ENCODE data around the gene TRAM2. TPM values are rescaled to one million over a fixed set of nuclear protein-coding genes. Genes with fewer than 3 reads are reported as not detected.

Gene TRAM2
- total and polyA plus RNA-seq, 2 of the 13 experiments (the other 11 are each of a cell fraction or from before 2014, with no cell fraction given) = 49.1 to 72.5 TPM

DNA sequence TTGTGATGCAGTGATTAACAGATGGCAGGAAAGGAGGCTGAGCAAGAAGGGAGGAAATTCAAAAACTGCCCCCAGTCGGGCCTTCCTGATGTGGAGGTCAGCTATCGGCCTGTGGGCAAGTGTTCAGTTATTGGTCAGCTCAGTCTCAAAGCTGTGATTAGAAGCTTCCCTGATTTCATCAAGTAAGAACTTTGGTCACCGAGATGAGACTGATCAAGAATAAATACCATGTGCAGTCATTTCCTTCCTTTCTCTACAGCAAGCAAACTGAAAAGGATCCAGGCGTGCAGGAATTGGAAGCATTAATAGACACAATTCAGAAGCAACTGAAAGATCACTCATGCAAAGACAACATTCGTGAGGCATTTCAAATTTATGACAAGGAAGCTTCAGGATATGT, 87.0 kb downstream of the TRAM2 start:
- no peak overlapping the region for H3K9ac ChIP-seq (ENCODE audit: insufficient read depth, low read depth, low read length)
- DNase-seq (ENCODE audit: low spot score) = no peak
- TF ChIP-seq MED8 (CRISPR knock-in tag; IDR thresholded peaks at IDR 0.05; ENCODE audit: insufficient replicate concordance) (no peak), PHF5A (CRISPR knock-in tag; IDR thresholded peaks at IDR 0.05; ENCODE audit: low read depth, unreplicated experiment) (no peak), PHF21A (CRISPR knock-in tag; IDR thresholded peaks at IDR 0.05) (no peak)
- ChIA-PET POLR2A (interaction anchor here (1.0 kb wide), 1 partner anchor 87 kb away, joined by 3 read pairs; the partner anchor contains the start of gene TRAM2), CTCF (ENCODE audit: low intra/inter-chr PET ratio, low total read pairs) (no interaction called here)
- H3K4me3 ChIP-seq (replicated peaks in 1 of 3; ENCODE audit: insufficient read depth in 1 of 3, low read depth in 2 of 3, low read length in 3 of 3) = no peak overlapping the region
- no peak for ATAC-seq
- no peak overlapping the region for H3K4me2 ChIP-seq (ENCODE audit: low read depth, low read length)
- no peaks in the 10 kb centered on the region for H3K27me3 ChIP-seq (ENCODE audit: control insufficient read depth in 1 of 2, insufficient read depth in 2 of 2, low read length in 2 of 2)
- WGBS (ENCODE audit: low lambda C conversion rate) = 94% methylated on average over 5 of the region's 5 CpGs
- intact Hi-C loops (cut with micrococcal nuclease; ENCODE audit: unreplicated experiment) = no loop called here
- peaks cover 12% of the 10 kb centered on the region for H3K4me1 ChIP-seq (ENCODE audit: insufficient read depth, low read length)
- BruUV-seq (replicated peaks) = no TSS peak
- H4K20me1 ChIP-seq (ENCODE audit: insufficient read depth, low read length) = no peaks in the 10 kb centered on the region
- in situ Hi-C loops (cut with HindIII; ENCODE audit: extremely low pct_ligation_motif_present, low pct_unique_long_range_greater_than_20kb) = no loop called here
- H3K79me2 ChIP-seq (ENCODE audit: insufficient read depth, low read length) = no peaks in the 10 kb centered on the region
- no peak overlapping the region for H2AFZ ChIP-seq (ENCODE audit: low read length)
- 0 out of 5 replicates have a peak, but pooled peaks cover 0 to 4% of the 10 kb centered on the region in 2 experiments for H3K36me3 ChIP-seq (replicated peaks in 1 of 2; ENCODE audit: control insufficient read depth in 1 of 2, insufficient read depth in 2 of 2, low read length in 2 of 2)
- no peaks in the 10 kb centered on the region for H3K9me3 ChIP-seq (ENCODE audit: low read length)
- H3K27ac ChIP-seq (ENCODE audit: extremely low read length, insufficient read depth, low read length) = no peak overlapping the region
- FAIRE-seq = no peak

DNA sequence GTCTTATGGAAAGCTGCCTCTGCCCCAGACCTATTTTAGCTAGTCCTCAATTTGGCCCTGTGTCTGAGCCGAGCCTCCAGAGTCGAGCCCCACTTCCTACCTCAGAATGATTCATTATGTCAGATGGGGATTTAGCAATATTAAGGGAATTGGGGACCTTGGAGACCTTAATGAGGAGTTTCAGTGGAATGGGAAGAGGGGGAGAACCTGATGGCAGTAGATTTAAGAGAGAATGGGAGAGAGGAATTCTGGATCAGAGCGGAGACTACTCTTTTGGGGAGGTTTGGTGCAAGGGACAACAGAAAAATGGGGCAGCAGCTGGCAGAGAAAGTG, 93.2 kb downstream of the TRAM2 start:
- CTCF ChIA-PET (ENCODE audit: low intra/inter-chr PET ratio, low total read pairs) = no interaction called here
- ATAC-seq (no peak), FAIRE-seq (no peak), DNase-seq (ENCODE audit: low spot score) (no peak)
- Histone ChIP-seq H3K79me2 (ENCODE audit: insufficient read depth, low read length) (no peaks in the 10 kb centered on the region), H3K9me3 (ENCODE audit: low read length) (no peaks in the 10 kb centered on the region), H3K27me3 (ENCODE audit: control insufficient read depth in 1 of 2, insufficient read depth in 2 of 2, low read length in 2 of 2) (no peaks in the 10 kb centered on the region), H3K4me1 (ENCODE audit: insufficient read depth, low read length) (peaks cover 10% of the 10 kb centered on the region), H3K27ac (ENCODE audit: extremely low read length, insufficient read depth, low read length) (no peak overlapping the region), H2AFZ (ENCODE audit: low read length) (no peak overlapping the region), H4K20me1 (ENCODE audit: insufficient read depth, low read length) (no peaks in the 10 kb centered on the region), H3K9ac (ENCODE audit: insufficient read depth, low read depth, low read length) (no peak overlapping the region), H3K4me3 (replicated peaks in 1 of 3; ENCODE audit: insufficient read depth in 1 of 3, low read depth in 2 of 3, low read length in 3 of 3) (no peak overlapping the region), H3K4me2 (ENCODE audit: low read depth, low read length) (no peak overlapping the region), H3K36me3 (replicated peaks in 1 of 2; ENCODE audit: control insufficient read depth in 1 of 2, insufficient read depth in 2 of 2, low read length in 2 of 2) (no peaks in the 10 kb centered on the region)
- intact Hi-C loops (cut with micrococcal nuclease; ENCODE audit: unreplicated experiment) = no loop called here
- BruUV-seq (replicated peaks) = no TSS peak
- in situ Hi-C loops (cut with HindIII; ENCODE audit: extremely low pct_ligation_motif_present, low pct_unique_long_range_greater_than_20kb) = no loop called here
- WGBS (ENCODE audit: low lambda C conversion rate) = 97% methylated on average over 3 of the region's 3 CpGs
- POLR2A ChIA-PET = no interaction called here
- no peak for TF ChIP-seq BORCS8-MEF2B (CRISPR knock-in tag; IDR thresholded peaks at IDR 0.05)
- TF ChIP-seq, protein P1, sequence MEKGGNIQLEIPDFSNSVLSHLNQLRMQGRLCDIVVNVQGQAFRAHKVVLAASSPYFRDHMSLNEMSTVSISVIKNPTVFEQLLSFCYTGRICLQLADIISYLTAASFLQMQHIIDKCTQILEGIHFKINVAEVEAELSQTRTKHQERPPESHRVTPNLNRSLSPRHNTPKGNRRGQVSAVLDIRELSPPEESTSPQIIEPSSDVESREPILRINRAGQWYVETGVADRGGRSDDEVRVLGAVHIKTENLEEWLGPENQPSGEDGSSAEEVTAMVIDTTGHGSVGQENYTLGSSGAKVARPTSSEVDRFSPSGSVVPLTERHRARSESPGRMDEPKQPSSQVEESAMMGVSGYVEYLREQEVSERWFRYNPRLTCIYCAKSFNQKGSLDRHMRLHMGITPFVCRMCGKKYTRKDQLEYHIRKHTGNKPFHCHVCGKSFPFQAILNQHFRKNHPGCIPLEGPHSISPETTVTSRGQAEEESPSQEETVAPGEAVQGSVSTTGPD (CRISPR knock-in tag; IDR thresholded peaks at IDR 0.05) = no peak
- TF ChIP-seq HDAC2 (CRISPR knock-in tag; IDR thresholded peaks at IDR 0.05) = no peak
- no peak for TF ChIP-seq ZNF605 (CRISPR knock-in tag; IDR thresholded peaks at IDR 0.05)
- no peak for TF ChIP-seq ZSCAN31 (CRISPR knock-in tag; IDR thresholded peaks at IDR 0.05; ENCODE audit: low read depth)
- TF ChIP-seq NFIB (CRISPR knock-in tag; IDR thresholded peaks at IDR 0.05; ENCODE audit: borderline replicate concordance) = no peak
- no peak for TF ChIP-seq TSC22D2 (CRISPR knock-in tag; IDR thresholded peaks at IDR 0.05; ENCODE audit: borderline replicate concordance)
- TF ChIP-seq RBFOX2 (IDR thresholded peaks at IDR 0.05; ENCODE audit: low read depth, low read length) = no peak
- TF ChIP-seq PPARG (CRISPR knock-in tag; conservative IDR thresholded peaks at IDR 0.05) = no peak
- TF ChIP-seq, protein P2, sequence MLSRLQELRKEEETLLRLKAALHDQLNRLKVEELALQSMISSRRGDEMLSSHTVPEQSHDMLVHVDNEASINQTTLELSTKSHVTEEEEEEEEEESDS (CRISPR knock-in tag; IDR thresholded peaks at IDR 0.05; ENCODE audit: borderline replicate concordance) = no peak
- no peak for TF ChIP-seq CEBPB (IDR thresholded peaks at IDR 0.05; ENCODE audit: borderline replicate concordance, low read depth, low read length)
- no peak for TF ChIP-seq SNRNP70 (IDR thresholded peaks at IDR 0.05; ENCODE audit: low read depth, low read length)

Measured in HepG2 (cell line).